Endodermal cell (in vitro differentiated cells): Measurements from ENCODE around the gene CBL. TPM values are rescaled to one million over a fixed set of nuclear protein-coding genes. Genes with fewer than 3 reads are reported as not detected.
A peak's percentile ranks its signal among the peaks of the same experiment; 100 is the strongest.

Source experiments
- DNase-seq: peaks from one replicate; pipeline ENCODE4 v3.0.0-alpha.2; 2017
- H3K27ac ChIP-seq: 2 replicates; pipeline ENCODE4 v1.5.1; 2013; ENCODE audit warnings: mild to moderate bottlenecking, low read depth, low read length, moderate library complexity
- H3K27me3 ChIP-seq: 2 replicates; pipeline ENCODE4 v1.6.1; 2013; ENCODE audit warnings: mild to moderate bottlenecking, low read length, moderate library complexity; ENCODE audit not compliant: insufficient read depth, control insufficient read depth, poor library complexity, severe bottlenecking
- H3K36me3 ChIP-seq: 2 replicates; pipeline ENCODE4 v1.7.0; 2013; ENCODE audit warnings: mild to moderate bottlenecking, low read length, moderate library complexity; ENCODE audit not compliant: control insufficient read depth, insufficient read depth
- H3K4me1 ChIP-seq: one replicate; pipeline ENCODE4 v1.7.0; 2013; ENCODE audit warnings: low read length; ENCODE audit not compliant: control insufficient read depth, insufficient read depth
- H3K4me3 ChIP-seq: 2 replicates; pipeline ENCODE4 v1.5.1; 2013; ENCODE audit warnings: mild to moderate bottlenecking, low read length, moderate library complexity
- H3K9ac ChIP-seq: 2 replicates; pipeline ENCODE4 v1.6.1; 2013; ENCODE audit warnings: mild to moderate bottlenecking, low read length, moderate library complexity; ENCODE audit not compliant: poor library complexity, severe bottlenecking; ENCODE audit errors: extremely low read depth
- H3K9me3 ChIP-seq: 2 replicates; pipeline ENCODE4 v1.6.1; 2013; ENCODE audit warnings: mild to moderate bottlenecking, low read length, moderate library complexity; ENCODE audit not compliant: control insufficient read depth
- H3K27ac Mint-ChIP-seq: 2 replicates; pipeline ENCODE4 v1.8.0; 2020; ENCODE audit warnings: mixed read lengths
- H3K27me3 Mint-ChIP-seq: 2 replicates; pipeline ENCODE4 v1.8.0; 2021; ENCODE audit warnings: mild to moderate bottlenecking, mixed read lengths; ENCODE audit not compliant: insufficient read depth
- H3K36me3 Mint-ChIP-seq: 2 replicates; pipeline ENCODE4 v1.8.0; 2020; ENCODE audit warnings: low read depth, mixed read lengths
- H3K4me1 Mint-ChIP-seq: 2 replicates; pipeline ENCODE4 v1.8.0; 2020; ENCODE audit warnings: mixed read lengths
- H3K4me3 Mint-ChIP-seq: 2 replicates; pipeline ENCODE4 v1.8.0; 2020; ENCODE audit warnings: mild to moderate bottlenecking, moderate library complexity, mixed read lengths
- H3K9me3 Mint-ChIP-seq: 2 replicates; pipeline ENCODE4 v1.8.0; 2020; ENCODE audit warnings: mild to moderate bottlenecking, mixed read lengths
- CTCF ChIP-seq: fragments of 200-600 bp; sonication (generic); conservative IDR thresholded peaks from 2 replicates; pipeline ENCODE4 v1.5.0; 2021; ENCODE audit warnings: antibody characterized with exemption, mild to moderate bottlenecking
- WGBS, 2 experiments: methylation state at CpG; one replicate each; pipeline versions ENCODE4 v1.1.5 to v1.1.7; 2013; ENCODE audit warnings: missing lambda C conversion rate in 2 of 2, mixed read lengths in 1 of 2; ENCODE audit not compliant: insufficient coverage in 1 of 2, insufficient read length in 1 of 2; 5-methylcytosine and 5-hydroxymethylcytosine counted together
- total RNA-seq, 2 donors: library from RNA; stranded (reverse); fragmentation: NEBNext Ultra II Directional in 1 of 2; extraction: Animal tissue kit (Norgen Biotek cat#: 25700) in 1 of 2; gene quantifications; 2 replicates in 1 of 2; 3 replicates in 1 of 2; pipeline ENCODE4 v1.2.1, GENCODE V29; 2021

CBL gene
- total RNA-seq, 2 donors from 2014 or later: 40.3 to 52.7 TPM

- no peak for TF ChIP-seq CTCF
- Histone ChIP-seq H3K9ac (no peak overlapping the region), H3K4me3 (no peak overlapping the region), H3K36me3 (peaks cover 10% of the 10 kb centered on the region), H3K27me3 (peaks cover 15% of the 10 kb centered on the region), H3K9me3 (no peaks in the 10 kb centered on the region), H3K4me1 (no peaks in the 10 kb centered on the region), H3K27ac (no peak overlapping the region)
- H3K36me3 Mint-ChIP-seq: peaks cover 10% of the 10 kb centered on the region
- WGBS, 2 experiments: 92% methylated on average over 6 of the region's 6 CpGs; no CpG with 5 or more reads in 1 of the 2 experiments
- H3K27me3 Mint-ChIP-seq: peaks cover 55% of the 10 kb centered on the region
- H3K27ac Mint-ChIP-seq: no peak overlapping the region
- H3K4me3 Mint-ChIP-seq: no peak overlapping the region
- DNase-seq: peak; percentile 40
- H3K9me3 Mint-ChIP-seq: peaks cover 1% of the 10 kb centered on the region
- H3K4me1 Mint-ChIP-seq: peaks cover 3% of the 10 kb centered on the region
Observed at GRCh38 chr11:119350302-119350701, 144.2 kb downstream of the CBL start.

GRCh38 chr11:119351232-119351631, 145.1 kb downstream of the CBL start:
- H3K4me3 Mint-ChIP-seq: no peak overlapping the region
- H3K36me3 Mint-ChIP-seq: peaks cover 18% of the 10 kb centered on the region
- peaks cover 1% of the 10 kb centered on the region for H3K9me3 Mint-ChIP-seq
- Histone ChIP-seq H3K4me3 (no peak overlapping the region), H3K36me3 (peaks cover 19% of the 10 kb centered on the region), H3K27me3 (peaks cover 14% of the 10 kb centered on the region), H3K9me3 (no peaks in the 10 kb centered on the region), H3K9ac (no peak overlapping the region), H3K27ac (no peak overlapping the region), H3K4me1 (no peaks in the 10 kb centered on the region)
- no peak overlapping the region for H3K27ac Mint-ChIP-seq
- WGBS, 2 experiments: no CpG with 5 or more reads among the region's 2 CpGs
- DNase-seq: no peak
- peaks cover 6% of the 10 kb centered on the region for H3K4me1 Mint-ChIP-seq
- H3K27me3 Mint-ChIP-seq: peaks cover 56% of the 10 kb centered on the region
- no peak for TF ChIP-seq CTCF

- Mint-ChIP-seq H3K36me3 (peaks cover 25% of the 10 kb centered on the region), H3K9me3 (peaks cover 1% of the 10 kb centered on the region), H3K27ac (peak overlapping the region; percentile 12), H3K4me1 (peaks cover 11% of the 10 kb centered on the region), H3K27me3 (peaks cover 40% of the 10 kb centered on the region), H3K4me3 (no peak overlapping the region)
- Histone ChIP-seq H3K4me3 (no peak overlapping the region), H3K27ac (peak overlapping the region; percentile 5), H3K9ac (no peak overlapping the region), H3K9me3 (no peaks in the 10 kb centered on the region), H3K36me3 (peaks cover 30% of the 10 kb centered on the region), H3K4me1 (no peaks in the 10 kb centered on the region), H3K27me3 (peaks cover 3% of the 10 kb centered on the region)
- TF ChIP-seq CTCF: no peak
- DNase-seq: no peak
- 37 to 48% methylated on average over 4 of the region's 4 CpGs for WGBS, 2 experiments
Observed at GRCh38 chr11:119352857-119353260, 146.7 kb downstream of the CBL start.
